ENCODE measurements around the gene CRYL1.

Gene CRYL1

DNA sequence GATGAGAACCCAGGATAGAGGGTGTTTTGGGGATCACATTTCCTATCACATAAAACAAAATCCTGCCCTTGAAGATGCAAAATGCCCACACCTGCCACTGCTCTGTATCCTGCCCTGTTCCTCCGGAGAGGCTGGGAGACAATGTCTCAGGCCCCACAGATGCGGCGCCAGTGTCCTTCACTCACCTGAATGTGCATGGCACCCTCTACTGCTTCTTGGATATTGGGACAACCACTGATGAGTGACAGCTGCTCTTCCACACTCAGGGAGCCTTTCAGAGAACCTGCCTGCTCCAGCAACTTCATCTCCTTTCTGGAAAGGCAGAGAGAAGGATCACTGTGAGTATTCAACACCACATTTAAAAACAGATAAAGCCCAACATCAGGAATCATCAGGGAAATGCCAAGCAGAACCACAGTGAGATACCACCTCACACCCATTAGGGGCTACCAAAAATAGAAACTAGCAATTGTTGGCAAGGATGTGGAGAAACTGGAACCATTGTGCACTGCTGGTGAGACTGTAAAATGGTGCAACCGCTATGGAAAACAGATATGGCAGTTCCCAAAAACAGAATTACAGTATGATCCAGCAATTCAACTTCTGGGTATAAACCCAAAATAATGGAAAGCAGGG, 36.4 kb downstream of the CRYL1 start:
- peak; percentile 43 for TF ChIP-seq RAD21 (IDR thresholded peaks at IDR 0.05; ENCODE audit: low read depth)
- TF ChIP-seq, protein P1, sequence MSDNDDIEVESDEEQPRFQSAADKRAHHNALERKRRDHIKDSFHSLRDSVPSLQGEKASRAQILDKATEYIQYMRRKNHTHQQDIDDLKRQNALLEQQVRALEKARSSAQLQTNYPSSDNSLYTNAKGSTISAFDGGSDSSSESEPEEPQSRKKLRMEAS (IDR thresholded peaks at IDR 0.05): no peak
- TF ChIP-seq NFIC (IDR thresholded peaks at IDR 0.05): no peak
- no peak for TF ChIP-seq TAF1 (IDR thresholded peaks at IDR 0.05; ENCODE audit: low read depth)
- no peak for TF ChIP-seq TEAD4 (IDR thresholded peaks at IDR 0.05)

DNA sequence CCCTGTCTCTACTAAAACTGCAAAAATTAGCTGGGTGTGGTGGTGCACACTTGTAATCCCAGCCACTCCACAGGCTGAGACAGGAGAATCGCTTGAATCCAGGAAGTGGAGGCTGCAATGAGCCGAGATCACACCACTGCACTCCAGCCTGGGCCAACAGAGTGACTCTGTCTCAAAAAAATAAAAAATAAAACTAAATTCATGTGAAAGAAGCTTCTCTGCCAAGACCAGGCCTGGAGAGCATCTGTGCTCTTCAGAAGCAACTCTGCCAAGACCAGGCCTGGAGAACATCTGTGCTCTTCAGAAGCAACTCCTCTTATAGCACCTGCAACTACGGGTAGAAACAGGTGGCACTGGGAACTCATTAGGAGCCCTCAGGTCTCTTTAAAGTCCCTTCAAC, 37.7 kb downstream of the CRYL1 start:
- TF ChIP-seq USF1 (IDR thresholded peaks at IDR 0.05) (no peak), EGR1 (IDR thresholded peaks at IDR 0.05) (no peak), TAF1 (IDR thresholded peaks at IDR 0.05; ENCODE audit: low read depth) (no peak), YY1 (IDR thresholded peaks at IDR 0.05; ENCODE audit: low read depth) (no peak), EP300 (IDR thresholded peaks at IDR 0.05; ENCODE audit: borderline replicate concordance) (no peak), TEAD4 (IDR thresholded peaks at IDR 0.05) (no peak), NFIC (IDR thresholded peaks at IDR 0.05) (no peak), CREB1 (IDR thresholded peaks at IDR 0.05; ENCODE audit: low read depth) (no peak), ZBTB7A (IDR thresholded peaks at IDR 0.05; ENCODE audit: low read depth) (no peak), FOXM1 (IDR thresholded peaks at IDR 0.05; ENCODE audit: borderline replicate concordance, low read depth) (no peak), RAD21 (IDR thresholded peaks at IDR 0.05; ENCODE audit: low read depth) (no peak), CEBPB (IDR thresholded peaks at IDR 0.05) (no peak), TCF12 (IDR thresholded peaks at IDR 0.05; ENCODE audit: low read depth) (no peak)
- TF ChIP-seq, protein P2, sequence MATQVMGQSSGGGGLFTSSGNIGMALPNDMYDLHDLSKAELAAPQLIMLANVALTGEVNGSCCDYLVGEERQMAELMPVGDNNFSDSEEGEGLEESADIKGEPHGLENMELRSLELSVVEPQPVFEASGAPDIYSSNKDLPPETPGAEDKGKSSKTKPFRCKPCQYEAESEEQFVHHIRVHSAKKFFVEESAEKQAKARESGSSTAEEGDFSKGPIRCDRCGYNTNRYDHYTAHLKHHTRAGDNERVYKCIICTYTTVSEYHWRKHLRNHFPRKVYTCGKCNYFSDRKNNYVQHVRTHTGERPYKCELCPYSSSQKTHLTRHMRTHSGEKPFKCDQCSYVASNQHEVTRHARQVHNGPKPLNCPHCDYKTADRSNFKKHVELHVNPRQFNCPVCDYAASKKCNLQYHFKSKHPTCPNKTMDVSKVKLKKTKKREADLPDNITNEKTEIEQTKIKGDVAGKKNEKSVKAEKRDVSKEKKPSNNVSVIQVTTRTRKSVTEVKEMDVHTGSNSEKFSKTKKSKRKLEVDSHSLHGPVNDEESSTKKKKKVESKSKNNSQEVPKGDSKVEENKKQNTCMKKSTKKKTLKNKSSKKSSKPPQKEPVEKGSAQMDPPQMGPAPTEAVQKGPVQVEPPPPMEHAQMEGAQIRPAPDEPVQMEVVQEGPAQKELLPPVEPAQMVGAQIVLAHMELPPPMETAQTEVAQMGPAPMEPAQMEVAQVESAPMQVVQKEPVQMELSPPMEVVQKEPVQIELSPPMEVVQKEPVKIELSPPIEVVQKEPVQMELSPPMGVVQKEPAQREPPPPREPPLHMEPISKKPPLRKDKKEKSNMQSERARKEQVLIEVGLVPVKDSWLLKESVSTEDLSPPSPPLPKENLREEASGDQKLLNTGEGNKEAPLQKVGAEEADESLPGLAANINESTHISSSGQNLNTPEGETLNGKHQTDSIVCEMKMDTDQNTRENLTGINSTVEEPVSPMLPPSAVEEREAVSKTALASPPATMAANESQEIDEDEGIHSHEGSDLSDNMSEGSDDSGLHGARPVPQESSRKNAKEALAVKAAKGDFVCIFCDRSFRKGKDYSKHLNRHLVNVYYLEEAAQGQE (IDR thresholded peaks at IDR 0.05; ENCODE audit: low read depth): no peak
- TF ChIP-seq, protein P1 (IDR thresholded peaks at IDR 0.05): no peak

DNA sequence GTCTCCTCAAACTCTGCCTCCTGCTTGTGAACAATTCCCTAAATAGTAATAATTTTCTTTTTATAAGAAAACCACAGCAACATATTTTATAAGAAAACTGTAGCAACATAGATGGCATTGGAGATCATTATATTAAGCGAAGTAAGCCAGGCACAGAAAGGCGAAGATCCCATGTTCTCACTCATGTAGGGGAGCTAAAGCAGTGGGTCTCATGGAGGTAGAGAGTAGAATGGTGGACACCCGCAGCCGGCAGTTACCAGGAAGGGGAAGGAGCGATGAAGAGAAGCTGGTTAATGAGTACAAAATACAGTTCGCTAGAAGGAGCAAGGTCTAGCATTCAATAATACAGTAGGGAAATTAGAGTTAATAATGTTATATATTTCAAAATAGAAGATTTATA, 42.9 kb downstream of the CRYL1 start:
- TF ChIP-seq, protein P1 (IDR thresholded peaks at IDR 0.05): no peak
- no peak for TF ChIP-seq ZBTB7A (IDR thresholded peaks at IDR 0.05; ENCODE audit: low read depth)
- TF ChIP-seq EP300 (IDR thresholded peaks at IDR 0.05; ENCODE audit: borderline replicate concordance): no peak
- TF ChIP-seq YY1 (IDR thresholded peaks at IDR 0.05; ENCODE audit: low read depth): no peak
- no peak for TF ChIP-seq TAF1 (IDR thresholded peaks at IDR 0.05; ENCODE audit: low read depth)
- no peak for TF ChIP-seq RAD21 (IDR thresholded peaks at IDR 0.05; ENCODE audit: low read depth)
- TF ChIP-seq USF1 (IDR thresholded peaks at IDR 0.05): no peak
- no peak for TF ChIP-seq CREB1 (IDR thresholded peaks at IDR 0.05; ENCODE audit: low read depth)
- TF ChIP-seq NFIC (IDR thresholded peaks at IDR 0.05): no peak
- TF ChIP-seq FOXM1 (IDR thresholded peaks at IDR 0.05; ENCODE audit: borderline replicate concordance, low read depth): no peak
- TF ChIP-seq TCF12 (IDR thresholded peaks at IDR 0.05; ENCODE audit: low read depth): no peak
- no peak for TF ChIP-seq CEBPB (IDR thresholded peaks at IDR 0.05)
- no peak for TF ChIP-seq TEAD4 (IDR thresholded peaks at IDR 0.05)
- TF ChIP-seq EGR1 (IDR thresholded peaks at IDR 0.05): no peak
- TF ChIP-seq, protein P2 (IDR thresholded peaks at IDR 0.05; ENCODE audit: low read depth): no peak

GRCh38 chr13:20482275-20482761, 43.3 kb downstream of the CRYL1 start:
- TF ChIP-seq TAF1 (IDR thresholded peaks at IDR 0.05; ENCODE audit: low read depth) (no peak), USF1 (IDR thresholded peaks at IDR 0.05) (no peak), EGR1 (IDR thresholded peaks at IDR 0.05) (no peak), TCF12 (IDR thresholded peaks at IDR 0.05; ENCODE audit: low read depth) (no peak), ZBTB7A (IDR thresholded peaks at IDR 0.05; ENCODE audit: low read depth) (no peak), RAD21 (IDR thresholded peaks at IDR 0.05; ENCODE audit: low read depth) (no peak), YY1 (IDR thresholded peaks at IDR 0.05; ENCODE audit: low read depth) (no peak), FOXM1 (IDR thresholded peaks at IDR 0.05; ENCODE audit: borderline replicate concordance, low read depth) (no peak), CEBPB (IDR thresholded peaks at IDR 0.05) (no peak), CREB1 (IDR thresholded peaks at IDR 0.05; ENCODE audit: low read depth) (no peak)
- TF ChIP-seq, protein P1 (IDR thresholded peaks at IDR 0.05): no peak
- TF ChIP-seq, protein P2 (IDR thresholded peaks at IDR 0.05; ENCODE audit: low read depth): no peak
